ENCODE results near the gene KLF13.

KLF13 gene

GRCh38 chr15:31340047-31340446 is 13.4 kb downstream of the KLF13 start:
- in situ Hi-C loops (cut with HindIII; ENCODE audit: low pct_ligation_motif_present, low pct_unique_long_range_greater_than_20kb, low sequenced_read_pairs): no loop called here
- no peak for DNase-seq

GRCh38 chr15:31340592-31340991 is 14.0 kb downstream of the KLF13 start:
- no peak for DNase-seq
- in situ Hi-C loops (cut with HindIII; ENCODE audit: low pct_ligation_motif_present, low pct_unique_long_range_greater_than_20kb, low sequenced_read_pairs): no loop called here

GRCh38 chr15:31341071-31341470 is 14.4 kb downstream of the KLF13 start:
- in situ Hi-C loops (cut with HindIII; ENCODE audit: low pct_ligation_motif_present, low pct_unique_long_range_greater_than_20kb, low sequenced_read_pairs): no loop called here
- DNase-seq: no peak

- in situ Hi-C loops (cut with HindIII; ENCODE audit: low pct_ligation_motif_present, low pct_unique_long_range_greater_than_20kb, low sequenced_read_pairs): no loop called here
- no peak for DNase-seq
Observed at GRCh38 chr15:31341496-31342195, 15.0 kb downstream of the KLF13 start.

- no peak for DNase-seq
- in situ Hi-C loops (cut with HindIII; ENCODE audit: low pct_ligation_motif_present, low pct_unique_long_range_greater_than_20kb, low sequenced_read_pairs): no loop called here
Observed at GRCh38 chr15:31342381-31342780, 15.7 kb downstream of the KLF13 start.

GRCh38 chr15:31342781-31343626 is 16.4 kb downstream of the KLF13 start:
- DNase-seq: no peak
- in situ Hi-C loops (cut with HindIII; ENCODE audit: low pct_ligation_motif_present, low pct_unique_long_range_greater_than_20kb, low sequenced_read_pairs): no loop called here

- in situ Hi-C loops (cut with HindIII; ENCODE audit: low pct_ligation_motif_present, low pct_unique_long_range_greater_than_20kb, low sequenced_read_pairs): no loop called here
- no peak for DNase-seq
Observed at GRCh38 chr15:31343831-31344230, 17.2 kb downstream of the KLF13 start.

- DNase-seq: no peak
- in situ Hi-C loops (cut with HindIII; ENCODE audit: low pct_ligation_motif_present, low pct_unique_long_range_greater_than_20kb, low sequenced_read_pairs): no loop called here
Observed at GRCh38 chr15:31344266-31344665, 17.6 kb downstream of the KLF13 start.

GRCh38 chr15:31344823-31345605 is 18.4 kb downstream of the KLF13 start:
- in situ Hi-C loops (cut with HindIII; ENCODE audit: low pct_ligation_motif_present, low pct_unique_long_range_greater_than_20kb, low sequenced_read_pairs): no loop called here
- DNase-seq: no peak

GRCh38 chr15:31345606-31346366 is 19.2 kb downstream of the KLF13 start:
- in situ Hi-C loops (cut with HindIII; ENCODE audit: low pct_ligation_motif_present, low pct_unique_long_range_greater_than_20kb, low sequenced_read_pairs): no loop called here
- no peak for DNase-seq

GRCh38 chr15:31346367-31347066 is 19.9 kb downstream of the KLF13 start:
- in situ Hi-C loops (cut with HindIII; ENCODE audit: low pct_ligation_motif_present, low pct_unique_long_range_greater_than_20kb, low sequenced_read_pairs): no loop called here
- no peak for DNase-seq

GRCh38 chr15:31347067-31347975 is 20.7 kb downstream of the KLF13 start:
- no peak for DNase-seq
- in situ Hi-C loops (cut with HindIII; ENCODE audit: low pct_ligation_motif_present, low pct_unique_long_range_greater_than_20kb, low sequenced_read_pairs): no loop called here

GRCh38 chr15:31347981-31348803 is 21.6 kb downstream of the KLF13 start:
- DNase-seq: no peak
- in situ Hi-C loops (cut with HindIII; ENCODE audit: low pct_ligation_motif_present, low pct_unique_long_range_greater_than_20kb, low sequenced_read_pairs): no loop called here

- DNase-seq: no peak
- in situ Hi-C loops (cut with HindIII; ENCODE audit: low pct_ligation_motif_present, low pct_unique_long_range_greater_than_20kb, low sequenced_read_pairs): no loop called here
Observed at GRCh38 chr15:31349233-31350141, 22.9 kb downstream of the KLF13 start.

- in situ Hi-C loops (cut with HindIII; ENCODE audit: low pct_ligation_motif_present, low pct_unique_long_range_greater_than_20kb, low sequenced_read_pairs): no loop called here
- DNase-seq: no peak
Observed at GRCh38 chr15:31350771-31351170, 24.1 kb downstream of the KLF13 start.
